Stimulated activated CD8-positive, alpha-beta memory T cell treated with anti-CD3 and anti-CD28 coated beads, Interleukin-7, amount 100 ng/mL, for 24 hours (primary cell): ENCODE results near the gene TRIO.
"Not testable (repeated sequence)": the region's sequence is repeated elsewhere in the genome, so short reads cannot be mapped to it uniquely, and the experiment has no call there.

ENCODE experiments used
- DNase-seq: peaks from one replicate; pipeline ENCODE4 v3.0.0-alpha.2; 2020; ENCODE audit warnings: low read depth

TRIO gene

GRCh38 chr5:14186059-14186830 is 43.1 kb downstream of the TRIO start:
- DNase-seq: no peak

- no peak for DNase-seq
Observed at GRCh38 chr5:14187157-14187556, 44.0 kb downstream of the TRIO start.

DNA sequence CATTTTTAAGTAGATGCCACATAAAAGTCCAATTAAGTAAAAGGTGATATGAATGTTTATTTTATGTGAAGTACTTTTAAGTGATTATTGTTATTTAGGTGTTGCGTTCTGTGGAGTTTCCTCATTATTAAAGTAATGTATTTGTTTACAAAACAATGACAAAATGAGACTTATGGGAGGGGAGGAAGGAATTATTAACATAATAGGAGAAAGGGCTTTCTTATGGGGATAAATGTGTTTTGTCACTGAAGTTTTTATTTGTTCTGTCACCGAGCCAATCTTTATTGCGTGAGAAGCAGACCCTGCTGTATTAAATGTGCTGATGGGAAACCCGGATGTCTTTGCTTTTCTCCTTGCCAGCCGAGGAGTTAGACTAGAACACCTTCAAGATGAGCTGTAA is 44.5 kb downstream of the TRIO start:
- DNase-seq: no peak

DNA sequence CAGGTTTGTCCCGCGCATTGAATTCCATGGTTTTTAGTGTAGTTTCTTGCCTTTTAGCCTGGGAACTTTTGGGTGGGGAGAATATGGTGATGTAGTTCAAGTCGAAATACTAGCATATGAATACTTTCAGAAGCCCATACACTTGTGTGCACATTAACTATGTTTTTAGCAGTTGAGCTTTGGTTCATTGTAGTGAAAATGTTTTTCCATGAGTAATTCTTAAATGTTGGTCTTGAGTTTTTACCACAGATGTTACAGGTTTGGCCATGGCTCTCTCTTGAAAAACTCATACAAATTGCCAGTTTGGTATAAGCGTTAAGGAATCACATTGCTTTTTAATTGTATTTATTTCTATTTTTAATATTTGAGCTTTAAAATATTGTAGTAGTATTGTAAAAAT is 45.6 kb downstream of the TRIO start:
- no peak for DNase-seq

DNA sequence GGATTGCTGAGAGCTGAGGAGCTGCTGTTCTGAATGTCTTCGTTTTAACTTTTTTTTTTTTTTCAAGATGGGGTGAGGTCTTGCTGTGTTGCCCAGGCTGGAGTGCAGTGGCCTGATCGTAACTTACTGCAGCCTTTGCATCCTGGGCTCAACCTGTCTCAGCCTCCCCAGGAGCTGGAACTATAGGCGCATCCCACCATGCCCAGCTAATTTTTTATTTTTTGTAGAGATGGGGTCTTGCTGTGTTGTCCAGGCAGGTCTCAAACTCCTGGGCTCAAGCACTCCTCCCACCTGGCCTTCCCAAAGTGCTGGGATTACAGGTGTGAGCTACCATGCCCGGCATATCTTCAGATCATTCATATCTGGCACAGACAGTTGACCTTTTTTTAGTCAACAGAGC is 46.5 kb downstream of the TRIO start:
- no peak for DNase-seq

DNA sequence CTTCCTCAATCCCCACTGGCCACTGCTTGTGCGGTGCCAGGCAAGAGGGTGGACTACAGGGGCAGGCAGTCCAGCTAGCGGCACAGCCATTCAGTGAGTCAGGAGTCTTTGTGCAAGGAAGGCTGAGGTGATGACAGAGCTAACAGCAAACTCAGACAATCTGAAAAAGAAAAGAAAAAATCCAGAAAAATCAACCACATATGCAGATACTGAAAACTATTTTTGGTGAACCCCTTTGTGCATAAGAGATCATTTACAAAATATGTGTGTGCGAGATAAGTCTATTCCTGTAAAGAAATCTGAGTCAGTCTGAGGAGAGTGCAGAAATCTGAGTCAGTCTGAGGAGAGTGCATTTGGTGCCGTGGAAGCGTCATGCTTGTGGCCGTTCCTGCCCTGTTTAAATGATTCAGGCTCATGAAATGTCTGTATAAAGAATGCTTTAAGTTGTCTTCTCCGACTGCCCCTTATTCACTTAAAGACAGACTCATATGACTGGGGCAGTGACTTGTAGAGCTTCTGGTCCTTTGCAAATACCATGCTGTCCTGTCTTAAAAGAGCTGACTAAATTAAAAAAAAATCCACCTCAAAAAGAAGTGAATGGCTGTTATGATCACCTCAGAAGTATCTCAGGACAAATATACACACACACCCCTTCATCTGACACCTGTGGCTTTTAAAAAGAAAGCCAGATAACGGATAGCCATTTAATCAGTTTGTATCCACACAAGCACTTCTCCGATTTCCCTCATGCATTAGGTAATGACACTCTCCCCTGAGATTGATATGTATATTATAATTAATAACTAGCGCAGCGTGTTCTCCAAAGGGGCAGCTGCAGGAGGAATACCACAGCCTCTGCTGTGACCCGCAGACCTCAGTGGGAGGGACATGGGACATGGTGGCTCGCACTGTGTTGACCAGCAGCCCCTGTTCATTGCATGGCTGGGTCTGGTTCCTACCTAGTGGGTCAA is 47.3 kb downstream of the TRIO start:
- DNase-seq: no peak

DNA sequence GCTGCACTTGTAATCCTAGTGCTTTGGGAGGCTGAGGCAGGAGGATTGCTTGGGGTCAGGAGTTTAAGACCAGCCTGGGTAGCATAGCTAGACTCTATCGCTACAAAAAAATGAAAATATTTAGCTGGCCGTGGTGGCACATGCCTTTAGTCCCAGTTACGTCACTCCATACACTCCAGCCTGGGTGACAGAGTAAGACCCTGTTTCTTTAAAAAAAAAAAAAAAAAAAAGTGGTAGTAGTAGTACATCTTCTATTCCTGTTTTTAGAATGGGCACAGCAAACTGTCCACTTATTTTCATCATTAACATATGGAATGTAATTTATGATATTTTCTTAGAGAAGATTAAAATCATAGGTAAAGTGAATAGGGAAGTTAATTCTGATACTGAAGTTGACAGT is 48.2 kb downstream of the TRIO start:
- no peak for DNase-seq

DNA sequence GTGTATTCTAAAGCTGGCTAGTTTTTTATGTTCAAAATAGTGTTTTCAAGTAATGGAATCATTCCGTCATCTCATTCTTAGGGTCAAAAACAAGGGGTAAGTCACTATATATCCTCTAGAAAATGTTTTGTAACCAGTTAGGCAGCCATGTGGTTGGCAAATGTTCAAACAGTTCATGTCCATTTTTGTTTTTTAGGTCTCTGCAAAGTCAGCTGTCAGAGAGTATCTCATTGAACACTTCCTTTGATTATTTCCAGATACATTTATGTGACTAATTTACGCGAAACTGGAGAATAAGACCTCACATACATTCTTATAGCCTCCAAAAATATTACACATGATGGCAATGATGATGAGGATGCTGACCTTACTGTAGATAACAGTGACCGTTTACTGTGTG is 50.4 kb downstream of the TRIO start:
- DNase-seq: no peak

- no peak for DNase-seq
Observed at GRCh38 chr5:14195588-14195987, 52.4 kb downstream of the TRIO start.

GRCh38 chr5:14197056-14197455 is 53.9 kb downstream of the TRIO start:
- no peak for DNase-seq

DNA sequence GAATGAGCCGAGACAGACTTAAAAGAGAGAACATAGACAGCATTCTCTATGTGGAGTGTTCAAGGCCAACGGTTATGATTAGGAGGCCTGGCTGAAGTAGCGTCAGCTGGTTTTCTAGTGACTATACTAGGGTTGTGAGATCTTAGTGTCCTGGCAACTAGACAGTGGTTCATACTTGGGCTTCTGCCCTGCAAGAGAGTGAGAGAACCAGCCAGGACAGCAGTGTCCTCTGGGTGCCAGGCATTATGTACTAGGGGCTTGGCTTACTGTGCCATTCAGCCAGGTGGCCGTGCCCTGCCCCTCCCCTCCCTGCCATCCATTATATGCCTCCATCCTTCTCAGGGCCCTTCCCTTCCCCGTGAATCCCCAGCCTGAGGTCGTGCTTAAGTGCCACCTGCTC is 56.8 kb downstream of the TRIO start:
- DNase-seq: no peak

GRCh38 chr5:14200312-14200990 is 57.3 kb downstream of the TRIO start:
- no peak for DNase-seq

GRCh38 chr5:14201325-14202045 is 58.3 kb downstream of the TRIO start:
- no peak for DNase-seq

- DNase-seq: no peak
Observed at GRCh38 chr5:14202462-14202861, 59.3 kb downstream of the TRIO start.

GRCh38 chr5:14204011-14204670 is 61.0 kb downstream of the TRIO start:
- DNase-seq: no peak

- no peak for DNase-seq
Observed at GRCh38 chr5:14204785-14205321, 61.7 kb downstream of the TRIO start.

DNA sequence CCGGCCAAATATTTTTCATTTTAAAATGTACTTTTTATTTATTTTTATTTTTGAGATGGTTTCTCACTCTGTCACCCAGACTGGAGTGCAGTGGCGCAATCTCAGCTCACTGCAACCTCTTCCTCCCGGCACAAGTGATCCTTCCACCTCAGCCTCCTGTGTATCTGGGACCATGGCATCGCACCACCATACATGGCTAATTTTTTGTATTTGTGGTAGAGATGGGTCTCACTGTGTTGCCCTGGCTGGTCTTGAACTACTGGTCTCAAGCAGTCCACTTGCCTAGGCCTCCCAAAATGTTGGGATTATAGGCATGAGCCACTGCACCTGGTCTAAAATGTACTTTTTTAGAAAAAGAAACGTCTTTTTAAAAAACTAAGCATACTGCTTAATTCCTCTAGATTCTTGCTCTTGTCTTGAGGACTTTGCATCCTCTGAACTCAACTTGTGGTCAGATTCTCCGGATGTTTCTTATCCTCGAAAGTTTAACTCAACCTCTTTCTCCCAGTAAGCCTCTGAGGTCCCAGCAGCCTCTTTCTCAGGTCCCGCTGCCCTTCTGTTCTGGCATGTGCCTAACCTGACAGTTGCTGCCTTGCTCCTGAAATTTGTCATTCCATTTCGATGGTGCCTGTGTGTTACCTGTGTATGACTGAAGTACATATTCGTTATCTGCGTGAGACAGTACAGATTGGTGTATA is 63.0 kb downstream of the TRIO start:
- DNase-seq: no peak

GRCh38 chr5:14207428-14207827 is 64.3 kb downstream of the TRIO start:
- not testable (repeated sequence) for DNase-seq

DNA sequence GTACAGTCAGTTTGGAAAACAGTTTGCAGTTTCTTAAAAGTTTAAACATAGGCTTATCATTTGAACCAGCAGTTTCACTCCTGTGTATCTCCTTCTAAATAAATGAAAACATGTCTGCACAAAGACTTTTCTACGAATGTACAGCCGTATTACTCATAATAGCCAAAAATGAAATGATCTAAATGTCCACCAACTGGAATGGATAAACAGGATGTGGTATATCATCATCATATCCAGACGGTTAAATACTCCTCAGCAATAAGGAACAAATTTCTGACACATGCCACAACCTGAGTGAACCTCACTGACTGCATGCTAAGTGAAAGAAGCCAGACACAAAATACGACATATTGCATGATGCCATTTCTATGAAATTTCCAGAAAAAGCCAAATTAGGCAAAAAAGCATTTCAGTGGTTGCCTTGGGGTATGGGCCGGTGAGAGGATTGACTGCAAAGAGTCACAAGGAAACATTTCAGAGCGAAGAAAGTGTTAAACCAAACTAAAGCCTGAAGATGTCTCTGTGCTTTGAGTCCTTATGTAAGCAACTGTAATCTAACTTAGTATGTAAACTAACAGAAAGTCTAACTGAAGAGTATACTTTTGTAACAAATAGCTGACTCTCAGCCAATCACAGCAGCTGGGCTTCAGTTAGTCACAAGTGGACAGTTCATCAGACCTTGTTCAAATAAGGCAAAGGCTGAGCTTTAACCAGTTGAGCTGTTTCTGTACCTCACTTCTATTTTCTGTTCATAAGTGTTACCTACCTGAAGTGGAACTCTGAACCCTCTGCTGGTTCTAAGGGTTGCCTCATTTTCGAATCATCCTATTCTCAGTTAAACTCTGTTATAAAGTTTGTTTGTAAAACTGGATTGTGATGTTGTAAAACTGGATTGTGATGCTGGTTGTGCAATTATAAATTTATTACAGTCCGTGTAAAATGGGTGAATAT is 65.2 kb downstream of the TRIO start:
- no peak for DNase-seq
